Measurements from ENCODE around the gene SPON2.

Gene SPON2

GRCh38 chr4:1217366-1217765, 45.0 kb upstream of the SPON2 start:
- no peak for TF ChIP-seq CTCF (IDR thresholded peaks at IDR 0.05)
- Histone ChIP-seq H3K27ac (peak overlapping the region; percentile 74), H3K9me3 (no peaks in the 10 kb centered on the region), H3K36me3 (peaks cover 59% of the 10 kb centered on the region), H3K4me1 (ENCODE audit: control insufficient read depth in 1 of 2, insufficient read depth in 1 of 2, low read depth in 1 of 2, low read length in 1 of 2) (peaks cover 25 to 29% of the 10 kb centered on the region in 2 experiments), H3K27me3 (no peaks in the 10 kb centered on the region), H3K4me3 (ENCODE audit: low read depth in 1 of 2, low read length in 1 of 2) (peak overlapping the region in 1 of 2 experiments; percentile 24)

- Histone ChIP-seq H3K27me3 (no peaks in the 10 kb centered on the region), H3K36me3 (peaks cover 59% of the 10 kb centered on the region), H3K4me3 (ENCODE audit: low read depth in 1 of 2, low read length in 1 of 2) (peak overlapping the region in 1 of 2 experiments; percentile 24), H3K9me3 (no peaks in the 10 kb centered on the region), H3K4me1 (ENCODE audit: control insufficient read depth in 1 of 2, insufficient read depth in 1 of 2, low read depth in 1 of 2, low read length in 1 of 2) (peaks cover 25 to 29% of the 10 kb centered on the region in 2 experiments), H3K27ac (peak overlapping the region; percentile 74)
- no peak for TF ChIP-seq CTCF (IDR thresholded peaks at IDR 0.05)
Observed at GRCh38 chr4:1216869-1217294, 44.5 kb upstream of the SPON2 start.

- H3K27ac ChIP-seq = no peak overlapping the region
- H3K4me1 ChIP-seq (ENCODE audit: control insufficient read depth in 1 of 2, insufficient read depth in 1 of 2, low read depth in 1 of 2, low read length in 1 of 2) = peaks cover 25 to 29% of the 10 kb centered on the region in 2 experiments
- H3K36me3 ChIP-seq = peaks cover 58% of the 10 kb centered on the region
- no peaks in the 10 kb centered on the region for H3K9me3 ChIP-seq
- H3K4me3 ChIP-seq (ENCODE audit: low read depth in 1 of 2, low read length in 1 of 2) = peak overlapping the region in 1 of 2 experiments; percentile 24
- no peak for TF ChIP-seq CTCF (IDR thresholded peaks at IDR 0.05)
- H3K27me3 ChIP-seq = no peaks in the 10 kb centered on the region
Observed at GRCh38 chr4:1216076-1216614, 43.8 kb upstream of the SPON2 start.

- Histone ChIP-seq H3K27ac (no peak overlapping the region), H3K27me3 (no peaks in the 10 kb centered on the region), H3K36me3 (peaks cover 62% of the 10 kb centered on the region), H3K9me3 (no peaks in the 10 kb centered on the region), H3K4me3 (ENCODE audit: low read depth in 1 of 2, low read length in 1 of 2) (no peak overlapping the region), H3K4me1 (ENCODE audit: control insufficient read depth in 1 of 2, insufficient read depth in 1 of 2, low read depth in 1 of 2, low read length in 1 of 2) (peaks cover 25 to 29% of the 10 kb centered on the region in 2 experiments)
- no peak for TF ChIP-seq CTCF (IDR thresholded peaks at IDR 0.05)
Observed at GRCh38 chr4:1215141-1216075, 43.0 kb upstream of the SPON2 start.

GRCh38 chr4:1214101-1215095, 42.0 kb upstream of the SPON2 start:
- no peak overlapping the region for H3K4me3 ChIP-seq (ENCODE audit: low read depth in 1 of 2, low read length in 1 of 2)
- H3K27ac ChIP-seq = no peak overlapping the region
- H3K36me3 ChIP-seq = peaks cover 72% of the 10 kb centered on the region
- no peak for TF ChIP-seq CTCF (IDR thresholded peaks at IDR 0.05)
- H3K9me3 ChIP-seq = no peaks in the 10 kb centered on the region
- H3K4me1 ChIP-seq (ENCODE audit: control insufficient read depth in 1 of 2, insufficient read depth in 1 of 2, low read depth in 1 of 2, low read length in 1 of 2) = peaks cover 23 to 25% of the 10 kb centered on the region in 2 experiments
- no peaks in the 10 kb centered on the region for H3K27me3 ChIP-seq
